ENCODE measurements around the gene BST2.

The BST2 gene

DNA sequence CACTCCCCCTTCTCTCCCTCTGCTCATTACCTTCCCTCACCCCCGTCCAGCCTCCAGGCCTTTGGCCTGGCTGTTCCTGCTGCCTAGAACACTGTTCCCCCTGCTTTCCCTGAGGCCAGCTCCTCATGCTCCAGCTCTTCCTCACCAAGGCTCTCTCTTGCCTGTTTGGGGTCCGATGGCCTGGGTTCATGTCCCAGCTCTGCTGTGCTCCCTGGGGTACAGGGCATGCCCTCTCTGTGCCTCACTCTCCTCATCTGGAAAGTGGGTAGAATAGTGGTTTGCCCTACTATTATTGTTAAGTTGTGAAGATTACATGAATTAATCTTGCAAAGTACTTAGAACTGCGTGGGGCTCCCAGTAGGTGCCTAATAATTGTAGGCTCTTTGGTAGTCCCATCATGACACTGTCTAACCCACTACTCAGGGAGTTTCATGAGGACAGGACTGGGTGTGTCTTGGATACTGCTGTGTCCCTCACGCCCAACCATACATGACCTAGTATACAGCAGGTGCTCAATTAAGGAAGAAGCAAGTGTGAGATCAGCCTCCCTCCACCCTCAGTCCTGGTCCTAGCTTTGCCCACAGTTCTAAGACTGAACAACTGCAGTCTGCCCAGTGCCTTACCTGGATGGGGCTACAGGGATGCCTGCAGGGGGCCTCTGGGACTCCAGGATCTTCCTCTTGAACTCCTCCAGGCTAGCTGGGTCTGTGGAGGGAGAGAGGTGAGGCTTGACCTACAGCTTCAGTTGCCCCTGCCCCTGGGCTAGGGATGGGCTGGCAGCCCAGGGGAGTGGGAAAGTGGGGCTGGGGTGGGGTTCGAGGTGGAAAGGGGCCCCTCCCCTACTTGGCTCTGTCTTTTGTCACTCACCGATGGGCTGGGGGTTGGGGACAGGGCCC is 45.3 kb downstream of the BST2 start:
- Histone ChIP-seq H3K27ac (no peak overlapping the region), H3K9ac (ENCODE audit: insufficient read length) (no peak overlapping the region), H3K4me3 (no peak overlapping the region), H3K9me3 (ENCODE audit: low read depth, low read length) (no peaks in the 10 kb centered on the region), H3K36me3 (ENCODE audit: insufficient read depth, low read length) (no peaks in the 10 kb centered on the region)
- no peak for TF ChIP-seq EZH2 (IDR thresholded peaks at IDR 0.05)
- no peak for TF ChIP-seq FOXP2 (optimal IDR thresholded peaks at IDR 0.05; ENCODE audit: control extremely low read depth, extremely low read length, insufficient read depth)
- TF ChIP-seq POLR2AphosphoS5 (IDR thresholded peaks at IDR 0.05; ENCODE audit: borderline replicate concordance, low read depth, low read length) = no peak
- DNase-seq (ENCODE audit: low read depth, low spot score) = no peak

DNA sequence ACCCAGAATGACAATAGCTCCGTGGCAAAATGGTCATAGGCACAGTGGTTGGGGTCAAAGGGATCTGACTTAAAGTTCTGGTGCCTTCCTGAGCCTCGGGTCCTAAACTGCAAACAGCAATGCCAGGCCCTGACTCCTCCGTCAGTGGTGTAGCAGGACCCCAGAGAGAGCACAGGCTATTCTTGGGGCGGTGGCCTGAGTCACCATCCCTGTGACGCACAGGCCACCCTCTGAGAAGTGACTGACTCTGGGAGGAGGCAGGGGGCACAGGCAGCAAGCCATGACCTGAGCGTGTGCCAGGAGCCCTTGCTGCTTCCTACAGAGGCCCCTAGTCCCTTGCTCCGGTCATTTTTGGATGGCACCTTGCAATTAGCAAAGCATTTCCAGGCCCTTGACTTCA is 47.0 kb downstream of the BST2 start:
- Histone ChIP-seq H3K4me3 (no peak overlapping the region), H3K9me3 (ENCODE audit: low read depth, low read length) (no peaks in the 10 kb centered on the region), H3K9ac (ENCODE audit: insufficient read length) (no peak overlapping the region), H3K27ac (no peak overlapping the region), H3K36me3 (ENCODE audit: insufficient read depth, low read length) (no peaks in the 10 kb centered on the region)
- no peak for TF ChIP-seq FOXP2 (optimal IDR thresholded peaks at IDR 0.05; ENCODE audit: control extremely low read depth, extremely low read length, insufficient read depth)
- DNase-seq (ENCODE audit: low read depth, low spot score) = no peak

DNA sequence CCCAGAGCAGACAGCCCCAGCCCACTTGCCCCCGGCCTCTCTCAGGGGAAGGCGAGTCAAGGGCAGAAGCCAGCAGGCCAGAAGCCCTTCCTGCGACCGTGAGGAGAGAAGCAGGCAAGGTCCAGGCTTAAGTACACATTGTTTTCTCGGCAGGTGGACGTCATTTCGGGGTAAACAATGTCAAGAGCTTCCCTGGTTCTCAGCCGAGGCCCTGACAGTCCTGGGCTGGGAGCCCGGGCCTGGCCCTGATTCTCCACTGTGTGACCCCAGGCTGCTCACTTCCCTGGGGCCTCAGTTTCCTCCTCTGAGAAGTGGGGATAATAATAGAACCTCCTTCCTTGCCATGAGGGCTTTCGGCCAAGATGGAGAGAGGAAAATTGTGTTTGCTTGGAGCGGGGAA is 47.7 kb downstream of the BST2 start:
- no peak for DNase-seq (ENCODE audit: low read depth, low spot score)
- no peaks in the 10 kb centered on the region for H3K36me3 ChIP-seq (ENCODE audit: insufficient read depth, low read length)
- H3K9me3 ChIP-seq (ENCODE audit: low read depth, low read length) = no peaks in the 10 kb centered on the region
- no peak overlapping the region for H3K9ac ChIP-seq (ENCODE audit: insufficient read length)
- TF ChIP-seq EZH2 (IDR thresholded peaks at IDR 0.05) (no peak), FOXP2 (optimal IDR thresholded peaks at IDR 0.05; ENCODE audit: control extremely low read depth, extremely low read length, insufficient read depth) (no peak), POLR2AphosphoS5 (IDR thresholded peaks at IDR 0.05; ENCODE audit: borderline replicate concordance, low read depth, low read length) (no peak)
- no peak overlapping the region for H3K4me3 ChIP-seq
- no peak overlapping the region for H3K27ac ChIP-seq

DNA sequence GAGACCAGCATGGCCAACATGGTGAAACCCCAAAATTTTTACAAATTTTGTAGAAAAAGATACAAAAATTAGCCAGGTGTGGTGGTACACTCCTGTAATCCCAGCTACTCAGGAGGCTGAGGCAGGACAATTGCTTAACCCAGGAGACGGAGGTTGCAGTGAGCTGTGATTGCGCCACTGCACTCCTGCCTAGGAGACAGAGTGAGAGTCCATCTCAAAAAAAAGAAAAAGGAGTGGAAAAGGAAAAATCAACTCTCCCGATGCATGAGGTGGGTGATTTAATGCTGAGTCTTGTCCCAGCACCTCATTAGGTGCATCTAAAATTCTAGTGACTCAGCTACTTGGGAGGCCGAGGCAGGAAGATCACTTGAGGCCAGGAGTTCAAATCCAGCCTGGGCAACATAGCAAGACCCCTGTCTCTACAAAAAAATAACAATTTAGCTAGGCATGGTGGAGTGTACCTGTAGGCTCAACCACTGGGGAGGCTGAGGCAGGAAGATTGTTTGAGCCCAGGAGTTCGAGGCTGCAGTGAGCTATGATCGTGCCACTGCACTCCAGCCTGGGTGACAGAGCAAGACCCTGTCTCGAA is 48.3 kb downstream of the BST2 start:
- Histone ChIP-seq H3K9ac (ENCODE audit: insufficient read length) (no peak overlapping the region), H3K4me3 (no peak overlapping the region), H3K36me3 (ENCODE audit: insufficient read depth, low read length) (no peaks in the 10 kb centered on the region), H3K27ac (no peak overlapping the region), H3K9me3 (ENCODE audit: low read depth, low read length) (no peaks in the 10 kb centered on the region)
- no peak for DNase-seq (ENCODE audit: low read depth, low spot score)
- no peak for TF ChIP-seq POLR2AphosphoS5 (IDR thresholded peaks at IDR 0.05; ENCODE audit: borderline replicate concordance, low read depth, low read length)
- no peak for TF ChIP-seq FOXP2 (optimal IDR thresholded peaks at IDR 0.05; ENCODE audit: control extremely low read depth, extremely low read length, insufficient read depth)
- TF ChIP-seq EZH2 (IDR thresholded peaks at IDR 0.05) = no peak

DNA sequence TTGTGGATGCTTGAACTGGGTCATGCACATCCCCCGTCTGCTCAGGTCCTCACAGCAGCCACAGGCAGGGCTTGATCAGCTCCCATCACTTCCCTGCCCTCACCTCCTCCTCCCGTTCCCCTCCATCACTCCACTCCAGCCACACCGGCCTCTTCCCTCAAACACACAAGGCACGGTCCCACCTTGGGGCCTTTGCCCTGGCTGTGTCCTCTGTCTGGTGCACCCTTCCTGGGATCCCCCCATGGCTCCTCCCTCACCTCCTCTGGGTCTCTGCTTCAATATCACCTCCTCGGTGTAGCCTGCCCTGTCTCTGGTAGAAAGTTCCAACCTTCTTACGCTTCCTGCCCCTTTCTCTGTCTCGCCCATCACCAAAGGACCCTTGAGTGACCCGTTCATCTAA is 52.0 kb downstream of the BST2 start:
- TF ChIP-seq POLR2AphosphoS5 (IDR thresholded peaks at IDR 0.05; ENCODE audit: borderline replicate concordance, low read depth, low read length) (no peak), EZH2 (IDR thresholded peaks at IDR 0.05) (no peak), FOXP2 (optimal IDR thresholded peaks at IDR 0.05; ENCODE audit: control extremely low read depth, extremely low read length, insufficient read depth) (no peak)
- no peak overlapping the region for H3K9ac ChIP-seq (ENCODE audit: insufficient read length)

More for the DNA sequence above, 52.0 kb downstream of the BST2 start:
- no peaks in the 10 kb centered on the region for H3K9me3 ChIP-seq (ENCODE audit: low read depth, low read length)
- H3K36me3 ChIP-seq (ENCODE audit: insufficient read depth, low read length) = no peaks in the 10 kb centered on the region
- H3K27ac ChIP-seq = no peak overlapping the region
- DNase-seq (ENCODE audit: low read depth, low spot score) = no peak
- no peak overlapping the region for H3K4me3 ChIP-seq
